HCT116 (cell line): ENCODE results near the gene EIF2S3B. TPM values are rescaled to one million over a fixed set of nuclear protein-coding genes. Genes with fewer than 3 reads are reported as not detected.

Source experiments
- ATAC-seq: fragments of 200-7000 bp; cut with Tn5 transposase; 2 replicates; pipeline ENCODE4 v1.9.1; 2020; ENCODE audit warnings: mild to moderate bottlenecking, moderate library complexity
- BruUV-seq: library from RNA; stranded (reverse); fragments of 400-500 nt; replicated peaks from 2 replicates; lab custom pipeline; 2021; lab: Mats Ljungman, UMichigan
- CTCF ChIA-PET: fragments of 300-600 bp; sonication (Branson Sonifier 250); formaldehyde crosslinking; loops from one replicate; lab custom pipeline; 2021; ENCODE audit warnings: antibody characterized with exemption; lab: Charles Lee
- POLR2A ChIA-PET: fragments of 300-600, 350-600 bp; sonication (Branson Sonifier 250); formaldehyde crosslinking; loops from one replicate; lab custom pipeline; 2021; ENCODE audit warnings: antibody characterized with exemption; lab: Charles Lee
- RAD21 ChIA-PET, 2 experiments: fragments of 300-600 bp; sonication (Branson Sonifier 250); formaldehyde crosslinking; loops; one replicate each; lab custom pipeline; 2023; ENCODE audit warnings: low total read pairs in 2 of 2; ENCODE audit not compliant: uncharacterized antibody in 2 of 2, unreplicated experiment in 2 of 2, low non-redundant PET in 1 of 2; lab: Charles Lee
- DNase-seq: peaks from one replicate; pipeline ENCODE4 v3.0.0-alpha.2; 2010; ENCODE audit warnings: low read depth, low spot score
- H2AFZ ChIP-seq: fragments of 200-600 bp; shearing (Covaris generic), sonication (generic); 2 replicates; pipeline ENCODE4 v1.6.1; 2017; ENCODE audit warnings: low read depth, mixed run types, mixed read lengths, antibody characterized with exemption, low read length; ENCODE audit not compliant: poor library complexity, severe bottlenecking
- H3K27ac ChIP-seq: 2 replicates; pipeline ENCODE4 v1.5.1; 2012; ENCODE audit warnings: low read depth, low read length
- H3K27me3 ChIP-seq: fragments of 200-600 bp; sonication (generic); 2 replicates; pipeline ENCODE4 v1.6.1; 2016; ENCODE audit warnings: mixed run types, low read length, mixed read lengths; ENCODE audit not compliant: insufficient read depth
- H3K36me3 ChIP-seq, 2 experiments: fragments of 200-500 bp in 1 of 2; fragments of 200-600 bp in 1 of 2; sonication (Bioruptor generic) in 1 of 2; sonication (generic) in 1 of 2; 2 replicates each; pipeline versions ENCODE4 v1.5.1 to v1.6.1; 2014 to 2016; ENCODE audit warnings: low read length in 2 of 2, inconsistent platforms in 1 of 2, mixed read lengths in 1 of 2, mixed run types in 1 of 2; ENCODE audit not compliant: insufficient read depth in 2 of 2, control insufficient read depth in 1 of 2
- H3K4me1 ChIP-seq, 2 experiments: fragments of 200-600 bp in 1 of 2; sonication (generic) in 1 of 2; 2 replicates each; pipeline versions ENCODE4 v1.5.1 to v1.6.1; 2012 to 2017; ENCODE audit warnings: low read length in 2 of 2, inconsistent platforms in 1 of 2, mild to moderate bottlenecking in 1 of 2, mixed read lengths in 1 of 2, mixed run types in 1 of 2, moderate library complexity in 1 of 2; ENCODE audit not compliant: insufficient read depth in 2 of 2, control insufficient read depth in 1 of 2
- H3K4me2 ChIP-seq: fragments of 200-600 bp; sonication (generic); 2 replicates; pipeline ENCODE4 v1.6.1; 2017; ENCODE audit warnings: mixed run types, low read length, mixed read lengths
- H3K4me3 ChIP-seq, 2 experiments: fragments of 200-600 bp in 1 of 2; sonication (generic) in 1 of 2; replicated peaks in 1 of 2; 2 replicates each; pipeline ENCODE4 v1.5.1; 2011 to 2016; ENCODE audit warnings: low read length in 2 of 2, control low read depth in 1 of 2, low read depth in 1 of 2, mild to moderate bottlenecking in 1 of 2, mixed read lengths in 1 of 2, mixed run types in 1 of 2
- H3K79me2 ChIP-seq: fragments of 200-600 bp; sonication (generic); 2 replicates; pipeline ENCODE4 v1.6.1; 2017; ENCODE audit warnings: mild to moderate bottlenecking, mixed run types, low read length, moderate library complexity, mixed read lengths; ENCODE audit not compliant: insufficient read depth
- H3K9ac ChIP-seq: fragments of 200-600 bp; sonication (generic); 2 replicates; pipeline ENCODE4 v1.6.1; 2016; ENCODE audit warnings: low read length, mixed read lengths
- H3K9me2 ChIP-seq: fragments of 200-600 bp; sonication (generic), shearing (Covaris generic); 2 replicates; pipeline ENCODE4 v1.6.1; 2017; ENCODE audit warnings: mixed run types, mild to moderate bottlenecking, moderate library complexity; ENCODE audit not compliant: insufficient read depth
- H3K9me3 ChIP-seq, 2 experiments: fragments of 200-500 bp in 1 of 2; fragments of 200-600 bp in 1 of 2; sonication (Bioruptor generic) in 1 of 2; sonication (generic) in 1 of 2; 2 replicates each; pipeline ENCODE4 v1.6.1; 2014 to 2017; ENCODE audit warnings: low read length in 2 of 2, mixed read lengths in 2 of 2, inconsistent platforms in 1 of 2, low read depth in 1 of 2, mild to moderate bottlenecking in 1 of 2, mixed run types in 1 of 2, moderate library complexity in 1 of 2; ENCODE audit not compliant: control insufficient read depth in 1 of 2, insufficient read depth in 1 of 2
- H4K20me1 ChIP-seq: fragments of 200-600 bp; sonication (generic), shearing (Covaris generic); 2 replicates; pipeline ENCODE4 v1.6.1; 2017; ENCODE audit warnings: mixed run types, mild to moderate bottlenecking, moderate library complexity; ENCODE audit not compliant: insufficient read depth
- CEBPB ChIP-seq: IDR thresholded peaks from 2 replicates; pipeline ENCODE4 v1.6.1; 2012; ENCODE audit warnings: low read depth
- EZH2 ChIP-seq: fragments of 200-600 bp; sonication (generic); IDR thresholded peaks from 2 replicates; pipeline ENCODE4 v1.6.1; 2017; ENCODE audit warnings: antibody characterized with exemption, mixed run types
- POLR2A ChIP-seq: IDR thresholded peaks from 2 replicates; pipeline ENCODE4 v1.7.0; 2011; ENCODE audit warnings: borderline replicate concordance; ENCODE audit not compliant: insufficient read depth, insufficient read length; ENCODE audit errors: extremely low read depth
- SIN3A ChIP-seq: IDR thresholded peaks from 2 replicates; pipeline ENCODE4 v1.6.1; 2012; ENCODE audit warnings: low read depth
- SP1 ChIP-seq: IDR thresholded peaks from 2 replicates; pipeline ENCODE4 v1.6.1; 2012; ENCODE audit warnings: low read depth
- intact Hi-C: fragments of 100-400 bp; cut with micrococcal nuclease; formaldehyde crosslinking; loops from 2 replicates; pipeline ENCODE4 v1.10.0; 2022
- total RNA-seq: library from RNA; stranded (reverse); gene quantifications from one replicate; pipeline ENCODE4 v1.2.1, GENCODE V29; 2021; ENCODE audit not compliant: unreplicated experiment
- TF ChIP-seq, protein P1 (sequence below): IDR thresholded peaks from 2 replicates; pipeline ENCODE4 v1.6.1; 2012

Gene EIF2S3B
- total RNA-seq, 1 experiment from 2014 or later: 1.0 TPM

DNA sequence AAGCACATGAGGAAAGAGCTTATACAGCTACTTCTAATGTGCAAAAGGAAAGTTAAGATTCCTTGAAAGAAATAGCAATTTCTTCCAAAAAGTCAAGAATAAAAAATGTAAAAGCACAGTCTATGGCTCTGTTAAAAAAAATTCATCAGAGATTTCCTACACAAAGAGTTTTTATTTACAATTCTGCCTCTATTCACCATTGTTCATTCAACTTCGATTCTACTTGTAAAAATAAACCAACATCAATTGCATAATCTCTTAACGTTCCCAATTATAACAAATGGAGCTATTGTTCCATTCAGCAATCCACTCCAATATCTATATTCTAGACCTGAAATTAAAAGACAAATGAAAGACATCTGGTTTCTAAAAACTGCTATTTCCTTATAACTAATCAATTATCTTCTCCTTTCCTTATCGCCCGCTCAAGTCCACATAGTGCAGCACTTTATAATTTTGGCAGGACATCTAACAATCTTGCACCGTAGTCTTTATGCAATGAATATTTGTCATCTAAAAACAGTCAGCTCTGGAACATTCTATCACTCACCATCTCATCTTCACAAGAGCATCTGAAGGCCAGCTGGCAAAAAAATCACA is 6.2 kb downstream of the EIF2S3B start (continued):
- no peak for TF ChIP-seq POLR2A
- TF ChIP-seq EZH2: no peak
- TF ChIP-seq, protein P1, sequence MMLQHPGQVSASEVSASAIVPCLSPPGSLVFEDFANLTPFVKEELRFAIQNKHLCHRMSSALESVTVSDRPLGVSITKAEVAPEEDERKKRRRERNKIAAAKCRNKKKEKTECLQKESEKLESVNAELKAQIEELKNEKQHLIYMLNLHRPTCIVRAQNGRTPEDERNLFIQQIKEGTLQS: no peak
- TF ChIP-seq SIN3A: no peak

DNA sequence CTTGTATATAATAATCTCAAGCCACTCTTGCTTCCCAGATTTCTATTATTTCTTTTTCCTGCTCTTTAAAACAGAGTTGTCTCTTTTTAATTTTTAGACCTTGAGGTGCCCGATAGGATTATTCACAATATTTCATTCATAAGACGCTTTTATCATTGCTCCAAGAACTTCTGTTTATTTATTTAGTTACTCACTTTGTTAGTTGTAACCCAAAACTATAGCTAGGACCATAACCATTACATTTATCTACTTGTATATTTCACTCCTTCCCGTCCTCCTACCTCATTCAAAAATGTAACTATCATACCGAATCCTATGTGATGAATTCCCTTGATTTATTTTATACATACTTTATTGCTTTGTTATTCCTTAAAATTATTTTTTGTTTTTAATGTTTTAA is 7.1 kb downstream of the EIF2S3B start:
- Histone ChIP-seq H3K36me3 (no peaks in the 10 kb centered on the region), H3K9ac (no peak overlapping the region), H3K27me3 (no peaks in the 10 kb centered on the region), H3K4me3 (no peak overlapping the region), H3K79me2 (no peaks in the 10 kb centered on the region), H3K9me2 (no peaks in the 10 kb centered on the region), H2AFZ (no peak overlapping the region), H3K9me3 (no peaks in the 10 kb centered on the region), H3K4me1 (no peaks in the 10 kb centered on the region), H4K20me1 (no peaks in the 10 kb centered on the region), H3K27ac (no peak overlapping the region), H3K4me2 (no peak overlapping the region)
- RAD21 ChIA-PET: no interaction called here
- POLR2A ChIA-PET: no interaction called here
- no peak for DNase-seq
- BruUV-seq: no TSS peak
- CTCF ChIA-PET: no interaction called here
- intact Hi-C loops: no loop called here
- no peak for ATAC-seq
- TF ChIP-seq SP1: no peak

DNA sequence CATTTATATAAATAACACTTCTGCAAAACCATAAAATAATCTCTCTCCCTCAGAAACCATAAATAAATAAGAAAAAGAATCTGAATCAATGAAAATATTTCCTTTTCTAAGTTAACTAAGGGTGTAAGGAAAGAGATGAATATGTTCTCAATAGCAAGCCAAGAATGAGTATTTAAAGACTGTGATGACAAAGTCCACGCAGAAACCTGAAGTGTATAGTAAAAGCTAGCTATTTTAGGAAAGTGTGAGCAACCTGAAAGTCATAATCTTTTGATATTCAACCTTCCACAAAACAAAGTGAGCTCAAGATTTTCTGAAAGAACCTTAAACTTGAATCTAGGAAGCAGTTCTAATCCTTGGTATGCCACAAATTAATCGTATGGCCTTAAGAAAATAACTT is 15.9 kb downstream of the EIF2S3B start:
- Histone ChIP-seq H3K27me3 (no peaks in the 10 kb centered on the region), H3K27ac (no peak overlapping the region), H3K9ac (no peak overlapping the region), H2AFZ (no peak overlapping the region), H3K4me2 (no peak overlapping the region), H3K9me3 (no peaks in the 10 kb centered on the region), H3K36me3 (no peaks in the 10 kb centered on the region), H4K20me1 (no peaks in the 10 kb centered on the region), H3K79me2 (no peaks in the 10 kb centered on the region), H3K4me3 (no peak overlapping the region), H3K4me1 (no peaks in the 10 kb centered on the region), H3K9me2 (no peaks in the 10 kb centered on the region)
- POLR2A ChIA-PET: no interaction called here
- no peak for DNase-seq
- RAD21 ChIA-PET: no interaction called here
- no TSS peak for BruUV-seq
- CTCF ChIA-PET: no interaction called here
- ATAC-seq: no peak
- TF ChIP-seq CEBPB (no peak), EZH2 (no peak)
- intact Hi-C loops: no loop called here
